Type B pancreatic cell (in vitro differentiated cells): ENCODE results near the gene GXYLT2. TPM values are rescaled to one million over a fixed set of nuclear protein-coding genes. Genes with fewer than 3 reads are reported as not detected.
A peak's percentile ranks its signal among the peaks of the same experiment; 100 is the strongest.

Experiments used
- DNase-seq: peaks from one replicate; pipeline ENCODE4 v3.0.0; 2021; ENCODE audit warnings: mixed read lengths; ENCODE audit not compliant: unreplicated experiment; ENCODE audit errors: extremely low spot score
- H3K27ac Mint-ChIP-seq: 2 replicates; pipeline ENCODE4 v1.8.0; 2021; ENCODE audit warnings: mild to moderate bottlenecking, mixed read lengths
- H3K27me3 Mint-ChIP-seq: 2 replicates; pipeline ENCODE4 v1.8.0; 2021; ENCODE audit warnings: mixed read lengths
- H3K36me3 Mint-ChIP-seq: 2 replicates; pipeline ENCODE4 v1.8.0; 2021; ENCODE audit warnings: mixed read lengths
- H3K4me1 Mint-ChIP-seq: one replicate; pipeline ENCODE4 v1.8.0; 2021; ENCODE audit warnings: mixed read lengths; ENCODE audit not compliant: unreplicated experiment
- H3K4me3 Mint-ChIP-seq: 2 replicates; pipeline ENCODE4 v1.8.0; 2021; ENCODE audit warnings: mild to moderate bottlenecking, mixed read lengths
- H3K9me3 Mint-ChIP-seq: 2 replicates; pipeline ENCODE4 v1.8.0; 2021; ENCODE audit warnings: mixed read lengths
- CTCF ChIP-seq: fragments of 200-600 bp; sonication (generic); conservative IDR thresholded peaks from 2 replicates; pipeline ENCODE4 v1.5.0; 2021; ENCODE audit warnings: antibody characterized with exemption, mild to moderate bottlenecking
- total RNA-seq: library from RNA; stranded (reverse); gene quantifications from 2 replicates; pipeline ENCODE4 v1.2.1, GENCODE V29; 2021; ENCODE audit warnings: low replicate concordance

The GXYLT2 gene
- total RNA-seq, 1 donor from 2014 or later, result 25.8 TPM

- no peak for DNase-seq
- Mint-ChIP-seq H3K9me3 (no peaks in the 10 kb centered on the region), H3K27me3 (no peaks in the 10 kb centered on the region), H3K4me1 (peaks cover 6% of the 10 kb centered on the region), H3K4me3 (peak overlapping the region; percentile 2), H3K27ac (no peak overlapping the region), H3K36me3 (peaks cover 5% of the 10 kb centered on the region)
- no peak for TF ChIP-seq CTCF
Measured at GRCh38 chr3:72993391-72993790, 105.5 kb downstream of the GXYLT2 start.

- Mint-ChIP-seq H3K4me3 (peak overlapping the region; percentile 56), H3K36me3 (peaks cover 16% of the 10 kb centered on the region), H3K27ac (peak overlapping the region; percentile 37), H3K4me1 (peaks cover 22% of the 10 kb centered on the region), H3K9me3 (no peaks in the 10 kb centered on the region), H3K27me3 (no peaks in the 10 kb centered on the region)
- TF ChIP-seq CTCF, result no peak
- no peak for DNase-seq
Measured at GRCh38 chr3:72995337-72995736, 107.5 kb downstream of the GXYLT2 start.

GRCh38 chr3:72996121-72996472 is 108.3 kb downstream of the GXYLT2 start:
- Mint-ChIP-seq H3K36me3 (peaks cover 23% of the 10 kb centered on the region), H3K27me3 (no peaks in the 10 kb centered on the region), H3K4me3 (peak overlapping the region; percentile 95), H3K4me1 (peaks cover 29% of the 10 kb centered on the region), H3K27ac (peak overlapping the region; percentile 87), H3K9me3 (no peaks in the 10 kb centered on the region)
- DNase-seq, result no peak
- no peak for TF ChIP-seq CTCF

- DNase-seq, result peak; percentile 94
- Mint-ChIP-seq H3K27me3 (no peaks in the 10 kb centered on the region), H3K4me1 (peaks cover 29% of the 10 kb centered on the region), H3K36me3 (peaks cover 24% of the 10 kb centered on the region), H3K4me3 (peak within 1 kb of the TSS; percentile 95), H3K9me3 (no peaks in the 10 kb centered on the region), H3K27ac (peak within 1 kb of the TSS; percentile 87)
- no peak for TF ChIP-seq CTCF
Measured at GRCh38 chr3:72996473-72997333, 108.9 kb downstream of the GXYLT2 start, which contains the start of gene PPP4R2. Gene PPP4R2 (plus strand): TSS chr3:72996811. CDS start chr3:72997038, 227 bp downstream.

GRCh38 chr3:72997421-72997961 is 109.6 kb downstream of the GXYLT2 start:
- Mint-ChIP-seq H3K36me3 (peaks cover 28% of the 10 kb centered on the region), H3K4me1 (peaks cover 33% of the 10 kb centered on the region), H3K27me3 (no peaks in the 10 kb centered on the region), H3K9me3 (no peaks in the 10 kb centered on the region), H3K27ac (peak overlapping the region; percentile 87), H3K4me3 (peak overlapping the region; percentile 95)
- no peak for DNase-seq
- TF ChIP-seq CTCF, result peak; percentile 63
